A673 (cell line): ENCODE measurements around the gene TP53BP2. TPM values are rescaled to one million over a fixed set of nuclear protein-coding genes. Genes with fewer than 3 reads are reported as not detected.

ENCODE experiments used
- BruUV-seq: library from RNA; stranded (reverse); fragments of 400-500 nt; replicated peaks from 2 replicates; lab custom pipeline; 2021; lab: Mats Ljungman, UMichigan
- CTCF ChIA-PET: fragments of 300-600 bp; sonication (Branson Sonifier 250); formaldehyde crosslinking; loops from one replicate; lab custom pipeline; 2022; ENCODE audit warnings: antibody characterized with exemption; lab: Charles Lee
- POLR2A ChIA-PET: fragments of 300-600 bp; sonication (Branson Sonifier 250); formaldehyde crosslinking; loops from one replicate; lab custom pipeline; 2022; ENCODE audit warnings: antibody characterized with exemption; ENCODE audit not compliant: low non-redundant PET; lab: Charles Lee
- DNase-seq: peaks from one replicate; pipeline ENCODE4 v3.0.0-alpha.2; 2015; ENCODE audit warnings: low spot score
- H3K27ac ChIP-seq: fragments of 200-600 bp; sonication (generic); 2 replicates; pipeline ENCODE4 v1.5.1; 2016; ENCODE audit warnings: mixed run types, low read depth, mild to moderate bottlenecking, mixed read lengths, antibody characterized with exemption, low read length; ENCODE audit not compliant: poor library complexity, severe bottlenecking
- H3K27me3 ChIP-seq: fragments of 200-600 bp; sonication (generic); replicated peaks from 2 replicates; pipeline ENCODE4 v1.6.1; 2017; ENCODE audit warnings: mixed run types, low read depth, mild to moderate bottlenecking, mixed read lengths, antibody characterized with exemption, low read length; ENCODE audit not compliant: insufficient read depth, poor library complexity
- H3K36me3 ChIP-seq: fragments of 200-600 bp; sonication (generic); 2 replicates; pipeline ENCODE4 v1.6.1; 2016; ENCODE audit warnings: mixed run types, mild to moderate bottlenecking, mixed read lengths, antibody characterized with exemption, low read length; ENCODE audit not compliant: insufficient read depth, poor library complexity, severe bottlenecking
- H3K4me1 ChIP-seq: fragments of 200-600 bp; sonication (generic); 2 replicates; pipeline ENCODE4 v1.6.1; 2017; ENCODE audit warnings: mixed run types, mild to moderate bottlenecking, mixed read lengths, antibody characterized with exemption, low read length; ENCODE audit not compliant: insufficient read depth, poor library complexity, severe bottlenecking
- H3K4me3 ChIP-seq: fragments of 200-600 bp; sonication (generic); 2 replicates; pipeline ENCODE4 v1.5.1; 2016; ENCODE audit warnings: low read depth, mixed run types, mild to moderate bottlenecking, mixed read lengths, low read length; ENCODE audit not compliant: poor library complexity, severe bottlenecking
- H3K9me3 ChIP-seq: fragments of 200-600 bp; sonication (generic); 2 replicates; pipeline ENCODE4 v1.6.1; 2016; ENCODE audit warnings: mixed run types, low read depth, mild to moderate bottlenecking, mixed read lengths, antibody characterized with exemption, low read length; ENCODE audit not compliant: poor library complexity, severe bottlenecking
- EZH2 ChIP-seq: fragments of 200-600 bp; sonication (generic); IDR thresholded peaks from 2 replicates; pipeline ENCODE4 v1.6.1; 2017; ENCODE audit warnings: borderline replicate concordance, low read depth, mild to moderate bottlenecking, mixed read lengths, antibody characterized with exemption, low read length; ENCODE audit not compliant: poor library complexity, severe bottlenecking
- intact Hi-C: fragments of 100-400 bp; cut with micrococcal nuclease; formaldehyde crosslinking; loops from one replicate; pipeline ENCODE4 v1.10.0; 2022; ENCODE audit not compliant: unreplicated experiment
- total RNA-seq: library from RNA; stranded (reverse); gene quantifications from 2 replicates; pipeline ENCODE4 v1.2.3, GENCODE V29; 2021
- TF ChIP-seq, protein P1 (sequence below): fragments of 300-800, 200-600 bp; sonication (generic); conservative IDR thresholded peaks from 2 replicates; pipeline ENCODE4 v1.5.1; 2017; ENCODE audit warnings: low read depth, mild to moderate bottlenecking, antibody characterized with exemption, low read length, moderate library complexity, mixed read lengths

The TP53BP2 gene
- total RNA-seq, 1 experiment from 2014 or later: 93.3 TPM

DNA sequence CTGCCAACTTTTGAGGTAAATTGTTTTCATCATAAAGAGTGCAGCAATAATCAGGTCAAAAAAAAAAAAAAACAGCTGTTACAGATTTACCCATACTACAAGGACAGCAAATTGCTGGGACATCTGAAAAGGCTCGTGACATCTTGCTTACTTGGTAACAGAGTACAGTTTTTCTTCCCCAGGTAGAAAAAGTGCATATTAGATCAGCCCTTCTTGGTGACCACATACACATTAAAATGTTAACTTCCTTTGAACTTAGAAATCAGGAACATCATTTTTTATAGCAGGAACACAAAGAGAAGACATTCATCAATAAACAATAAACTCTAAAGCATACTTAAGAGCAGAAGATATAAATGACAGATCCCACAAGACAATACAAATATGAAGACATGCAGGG lies 16.1 kb downstream of the TP53BP2 start:
- Histone ChIP-seq H3K9me3 (no peaks in the 10 kb centered on the region), H3K4me3 (no peak overlapping the region), H3K36me3 (no peaks in the 10 kb centered on the region), H3K27ac (no peak overlapping the region), H3K4me1 (peaks cover 52% of the 10 kb centered on the region), H3K27me3 (no peaks in the 10 kb centered on the region)
- CTCF ChIA-PET: interaction anchor here (0.7 kb wide), 1 partner anchor 298 kb away, joined by 4 read pairs; no protein-coding TSS in a partner anchor
- DNase-seq: no peak
- BruUV-seq: no TSS peak
- TF ChIP-seq, protein P1, sequence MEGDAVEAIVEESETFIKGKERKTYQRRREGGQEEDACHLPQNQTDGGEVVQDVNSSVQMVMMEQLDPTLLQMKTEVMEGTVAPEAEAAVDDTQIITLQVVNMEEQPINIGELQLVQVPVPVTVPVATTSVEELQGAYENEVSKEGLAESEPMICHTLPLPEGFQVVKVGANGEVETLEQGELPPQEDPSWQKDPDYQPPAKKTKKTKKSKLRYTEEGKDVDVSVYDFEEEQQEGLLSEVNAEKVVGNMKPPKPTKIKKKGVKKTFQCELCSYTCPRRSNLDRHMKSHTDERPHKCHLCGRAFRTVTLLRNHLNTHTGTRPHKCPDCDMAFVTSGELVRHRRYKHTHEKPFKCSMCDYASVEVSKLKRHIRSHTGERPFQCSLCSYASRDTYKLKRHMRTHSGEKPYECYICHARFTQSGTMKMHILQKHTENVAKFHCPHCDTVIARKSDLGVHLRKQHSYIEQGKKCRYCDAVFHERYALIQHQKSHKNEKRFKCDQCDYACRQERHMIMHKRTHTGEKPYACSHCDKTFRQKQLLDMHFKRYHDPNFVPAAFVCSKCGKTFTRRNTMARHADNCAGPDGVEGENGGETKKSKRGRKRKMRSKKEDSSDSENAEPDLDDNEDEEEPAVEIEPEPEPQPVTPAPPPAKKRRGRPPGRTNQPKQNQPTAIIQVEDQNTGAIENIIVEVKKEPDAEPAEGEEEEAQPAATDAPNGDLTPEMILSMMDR: no peak
- TF ChIP-seq EZH2: no peak
- POLR2A ChIA-PET: interaction anchor here (0.7 kb wide), 1 partner anchor 10 kb away, joined by 10 read pairs; no protein-coding TSS in a partner anchor
- intact Hi-C loops: no loop called here

DNA sequence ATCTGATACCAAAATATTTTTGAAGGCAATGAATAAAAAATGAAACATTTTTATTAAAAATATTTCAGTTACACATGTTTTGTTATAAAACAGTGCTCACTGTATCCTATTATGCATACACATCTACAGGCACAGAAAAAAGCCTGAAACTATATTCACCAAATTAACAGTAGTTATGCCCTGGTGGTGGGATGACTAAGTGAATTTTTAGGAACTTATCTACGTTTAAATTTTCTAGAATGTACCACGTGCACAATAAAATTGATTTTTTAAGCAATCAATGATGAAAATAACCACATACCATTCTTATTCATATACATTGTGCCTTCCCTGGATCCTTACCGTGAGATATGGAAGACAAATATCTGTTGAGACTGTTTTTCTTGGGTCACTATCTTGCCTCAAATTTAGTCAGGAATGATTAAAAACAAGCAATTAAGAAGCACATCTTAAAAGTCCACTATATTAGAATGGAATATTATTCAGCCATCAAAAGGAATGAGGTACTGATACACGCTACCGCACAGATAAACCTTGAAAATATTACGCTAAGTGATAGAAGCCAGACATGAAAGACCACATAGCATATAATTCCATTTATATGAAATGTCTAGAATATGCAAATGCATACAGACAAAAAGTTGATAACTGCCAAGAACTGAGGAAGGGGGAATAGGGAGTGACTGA lies 17.4 kb downstream of the TP53BP2 start:
- no peak for TF ChIP-seq EZH2
- TF ChIP-seq, protein P1: no peak
- CTCF ChIA-PET: no interaction called here
- intact Hi-C loops: no loop called here
- H3K27ac ChIP-seq: no peak overlapping the region
- no peaks in the 10 kb centered on the region for H3K36me3 ChIP-seq
- POLR2A ChIA-PET: no interaction called here
- no TSS peak for BruUV-seq
- no peak overlapping the region for H3K4me3 ChIP-seq
- H3K27me3 ChIP-seq: no peaks in the 10 kb centered on the region
- H3K9me3 ChIP-seq: no peaks in the 10 kb centered on the region
- no peak for DNase-seq
- peaks cover 51% of the 10 kb centered on the region for H3K4me1 ChIP-seq

DNA sequence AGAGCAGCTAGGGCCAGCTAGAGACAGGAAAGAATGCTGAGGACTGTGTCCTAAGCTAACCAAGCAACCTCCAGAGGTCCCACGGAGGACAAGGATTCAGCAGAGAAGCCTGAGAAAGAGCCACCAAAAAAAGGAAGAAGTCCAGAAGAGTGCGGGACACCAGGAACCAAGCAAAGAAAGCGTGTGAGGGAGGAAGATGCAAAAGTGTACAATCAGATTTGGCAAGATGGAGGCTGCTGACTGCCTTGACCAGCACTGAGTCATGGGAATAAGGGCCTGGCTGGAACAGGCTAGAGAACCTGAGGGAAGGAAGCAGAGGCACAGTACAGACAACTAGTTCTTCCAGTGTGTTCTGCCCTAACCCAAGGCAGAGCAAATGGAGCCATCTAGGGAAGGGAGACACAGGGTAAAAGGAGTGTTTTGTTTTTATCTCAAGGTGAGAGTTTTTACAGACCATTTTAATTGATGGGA lies 18.5 kb downstream of the TP53BP2 start:
- DNase-seq: no peak
- ChIA-PET CTCF (no interaction called here), POLR2A (no interaction called here)
- Histone ChIP-seq H3K4me1 (peaks cover 51% of the 10 kb centered on the region), H3K27ac (no peak overlapping the region), H3K4me3 (no peak overlapping the region), H3K36me3 (no peaks in the 10 kb centered on the region), H3K9me3 (no peaks in the 10 kb centered on the region), H3K27me3 (no peaks in the 10 kb centered on the region)
- no TSS peak for BruUV-seq
- intact Hi-C loops: no loop called here
- TF ChIP-seq, protein P1: no peak
- no peak for TF ChIP-seq EZH2
